ENCODE results near the gene SENP3.

Gene SENP3

DNA sequence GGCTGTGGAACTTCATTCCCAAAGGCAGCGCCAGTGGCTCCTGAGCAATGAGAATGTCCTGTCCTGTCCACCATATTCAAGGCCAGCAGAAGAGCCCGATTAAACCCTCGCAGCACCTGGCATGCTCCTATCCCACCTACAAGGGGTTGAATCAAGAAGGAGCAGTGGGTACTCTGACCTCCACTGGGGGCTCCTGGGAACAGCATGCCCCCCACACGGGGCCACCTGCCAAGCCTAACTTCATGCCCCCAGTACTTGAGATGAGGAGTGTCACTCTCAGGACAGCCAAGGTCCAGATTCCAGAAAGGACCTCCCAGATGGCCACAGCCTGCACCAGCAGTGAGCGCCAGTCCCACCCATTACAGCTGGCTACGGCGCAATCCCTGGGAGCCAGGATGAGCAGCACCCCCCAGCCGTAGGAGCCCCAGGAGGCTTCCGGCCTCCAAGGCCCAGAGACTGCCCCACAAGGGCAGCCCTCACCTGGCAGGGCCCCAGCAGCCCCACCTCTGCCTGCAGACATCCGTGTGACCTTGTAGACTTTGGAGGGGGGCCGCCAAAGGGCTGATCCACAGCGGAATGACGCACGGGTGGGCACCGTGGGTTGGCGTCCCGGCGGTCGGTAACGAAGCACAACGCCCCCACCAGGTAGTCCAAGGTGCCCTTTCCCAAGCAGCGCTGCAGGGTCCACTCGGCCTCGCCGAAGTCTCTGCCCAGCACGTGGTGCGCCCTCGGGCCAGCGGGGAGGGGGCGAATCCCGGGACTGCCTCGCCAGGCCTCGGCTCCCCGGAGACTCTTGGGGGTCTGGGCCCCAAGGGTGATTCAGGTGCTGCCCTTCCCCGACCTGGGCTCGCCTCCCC lies 20.9 kb downstream of the SENP3 start:
- TF ChIP-seq, protein P1, sequence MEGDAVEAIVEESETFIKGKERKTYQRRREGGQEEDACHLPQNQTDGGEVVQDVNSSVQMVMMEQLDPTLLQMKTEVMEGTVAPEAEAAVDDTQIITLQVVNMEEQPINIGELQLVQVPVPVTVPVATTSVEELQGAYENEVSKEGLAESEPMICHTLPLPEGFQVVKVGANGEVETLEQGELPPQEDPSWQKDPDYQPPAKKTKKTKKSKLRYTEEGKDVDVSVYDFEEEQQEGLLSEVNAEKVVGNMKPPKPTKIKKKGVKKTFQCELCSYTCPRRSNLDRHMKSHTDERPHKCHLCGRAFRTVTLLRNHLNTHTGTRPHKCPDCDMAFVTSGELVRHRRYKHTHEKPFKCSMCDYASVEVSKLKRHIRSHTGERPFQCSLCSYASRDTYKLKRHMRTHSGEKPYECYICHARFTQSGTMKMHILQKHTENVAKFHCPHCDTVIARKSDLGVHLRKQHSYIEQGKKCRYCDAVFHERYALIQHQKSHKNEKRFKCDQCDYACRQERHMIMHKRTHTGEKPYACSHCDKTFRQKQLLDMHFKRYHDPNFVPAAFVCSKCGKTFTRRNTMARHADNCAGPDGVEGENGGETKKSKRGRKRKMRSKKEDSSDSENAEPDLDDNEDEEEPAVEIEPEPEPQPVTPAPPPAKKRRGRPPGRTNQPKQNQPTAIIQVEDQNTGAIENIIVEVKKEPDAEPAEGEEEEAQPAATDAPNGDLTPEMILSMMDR (IDR thresholded peaks at IDR 0.05), result no peak
- DNase-seq (ENCODE audit: low spot score), result no peak
- peak overlapping the region; percentile 84 for H3K4me3 ChIP-seq
- peak overlapping the region; percentile 87 to 97 for H3K27ac ChIP-seq

DNA sequence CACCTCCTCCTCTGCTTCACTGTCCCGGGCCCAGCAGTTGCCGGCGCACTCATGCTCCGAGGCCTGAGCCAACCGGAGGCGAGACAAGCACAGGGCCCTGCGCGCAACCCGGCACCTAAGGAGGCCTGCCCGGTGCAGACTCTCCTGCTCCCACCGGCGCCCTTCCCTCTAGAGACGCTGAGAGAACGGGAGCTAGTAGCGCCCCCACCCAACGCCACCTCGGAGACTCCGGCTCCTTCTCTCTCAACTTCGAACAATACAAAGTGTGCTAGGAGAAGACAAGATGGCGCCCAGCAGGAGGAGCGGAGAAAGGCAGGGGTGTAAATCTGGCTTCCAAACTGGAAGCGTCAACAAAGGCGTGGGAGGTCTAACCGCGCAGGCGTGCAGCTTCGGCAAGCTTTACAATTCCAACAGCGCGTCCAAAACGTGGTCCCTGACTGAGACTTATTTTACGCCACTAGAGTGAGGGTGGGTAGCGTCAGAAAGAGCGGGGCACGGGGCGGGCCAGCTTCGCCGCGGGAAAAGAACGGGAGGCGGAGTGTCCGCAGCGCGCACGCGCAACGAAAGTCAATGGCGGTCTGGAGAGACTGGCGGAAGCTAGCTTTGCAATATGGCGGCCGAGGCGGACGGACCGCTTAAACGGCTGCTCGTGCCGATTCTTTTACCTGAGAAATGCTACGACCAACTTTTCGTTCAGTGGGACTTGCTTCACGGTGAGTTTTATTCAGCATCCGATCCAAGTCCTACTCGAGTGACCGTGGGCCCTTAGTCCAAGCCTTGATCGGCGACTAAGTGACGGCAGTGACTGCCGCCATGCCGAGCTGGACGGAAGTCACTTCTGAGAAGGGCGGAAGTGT lies 21.8 kb downstream of the SENP3 start, which contains the start of gene MPDU1:
MPDU1 (plus strand) TSS at position 600 of the 857 bp plus-strand sequence; CDS start at position 611, 11 bp downstream.
- TF ChIP-seq, protein P1 (IDR thresholded peaks at IDR 0.05), result no peak
- H3K4me3 ChIP-seq, result peak within 1 kb of the TSS; percentile 84
- peak within 1 kb of the TSS; percentile 87 to 97 for H3K27ac ChIP-seq
- DNase-seq (ENCODE audit: low spot score), result peak; percentile 98

DNA sequence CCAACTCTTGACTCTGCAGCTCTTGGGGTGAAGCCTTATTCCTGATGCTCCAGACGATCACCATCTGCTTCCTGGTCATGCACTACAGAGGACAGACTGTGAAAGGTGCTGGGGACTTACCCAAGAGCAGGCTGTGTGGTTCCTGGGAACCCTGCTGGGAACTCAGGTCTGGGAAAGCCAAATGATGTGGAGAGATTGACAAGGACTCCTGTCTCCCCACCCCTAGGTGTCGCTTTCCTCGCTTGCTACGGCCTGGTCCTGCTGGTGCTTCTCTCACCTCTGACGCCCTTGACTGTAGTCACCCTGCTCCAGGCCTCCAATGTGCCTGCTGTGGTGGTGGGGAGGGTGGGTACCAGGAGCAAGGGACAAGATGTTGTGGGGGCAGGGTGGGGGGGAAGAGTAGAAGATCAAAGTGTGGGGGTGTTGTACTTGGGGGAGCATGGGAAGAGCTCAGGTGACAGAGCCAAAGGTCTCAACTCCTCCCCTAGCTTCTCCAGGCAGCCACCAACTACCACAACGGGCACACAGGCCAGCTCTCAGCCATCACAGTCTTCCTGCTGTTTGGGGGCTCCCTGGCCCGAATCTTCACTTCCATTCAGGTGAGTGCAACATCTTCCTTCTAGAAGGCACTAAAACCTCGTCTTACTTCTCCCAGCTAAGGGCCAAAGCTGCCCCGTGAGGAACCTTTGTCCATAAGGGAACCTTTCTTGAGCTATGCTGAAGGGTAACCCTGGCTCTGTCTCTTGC lies 25.1 kb downstream of the SENP3 start:
- TF ChIP-seq, protein P1 (IDR thresholded peaks at IDR 0.05), result no peak
- H3K27ac ChIP-seq, result peak overlapping the region in 1 of 2 donors; percentile 55
- H3K4me3 ChIP-seq, result no peak overlapping the region
- DNase-seq (ENCODE audit: low spot score), result no peak

DNA sequence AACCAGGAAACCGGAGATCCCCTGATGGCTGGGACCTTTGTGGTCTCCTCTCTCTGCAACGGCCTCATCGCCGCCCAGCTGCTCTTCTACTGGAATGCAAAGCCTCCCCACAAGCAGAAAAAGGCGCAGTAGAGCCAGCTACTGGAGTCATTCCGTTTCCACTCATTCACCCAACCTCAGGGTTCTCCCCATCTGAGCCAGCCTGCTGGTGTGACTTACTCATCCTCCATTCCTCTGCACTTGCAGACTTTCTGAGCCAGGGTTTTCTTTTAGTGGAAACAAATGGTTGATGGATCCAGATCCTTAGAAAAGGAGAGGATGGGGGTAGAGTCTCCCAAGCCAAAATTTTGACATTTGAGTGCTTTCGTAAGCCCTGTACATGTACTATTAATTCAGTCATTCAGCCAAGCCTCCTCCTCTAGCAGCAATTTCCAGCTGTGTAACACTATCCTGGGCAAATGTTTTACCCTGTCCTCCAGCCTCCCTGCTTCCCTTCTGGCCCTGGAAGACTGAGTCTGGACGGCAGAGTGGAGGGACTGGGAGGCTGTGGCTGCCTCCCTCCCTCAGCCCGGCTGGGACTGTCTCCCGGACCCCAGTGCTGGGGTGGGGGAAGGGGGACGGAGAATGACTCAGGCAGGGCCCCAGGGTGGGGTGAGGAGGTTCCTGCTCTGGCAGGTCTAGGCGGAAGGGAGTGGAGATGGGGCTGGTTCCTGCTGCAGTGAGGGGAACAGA lies 25.9 kb downstream of the SENP3 start:
- DNase-seq (ENCODE audit: low spot score), result no peak
- H3K4me3 ChIP-seq, result no peak overlapping the region
- TF ChIP-seq, protein P1 (IDR thresholded peaks at IDR 0.05), result no peak
- peak overlapping the region in 1 of 2 donors; percentile 74 for H3K27ac ChIP-seq

DNA sequence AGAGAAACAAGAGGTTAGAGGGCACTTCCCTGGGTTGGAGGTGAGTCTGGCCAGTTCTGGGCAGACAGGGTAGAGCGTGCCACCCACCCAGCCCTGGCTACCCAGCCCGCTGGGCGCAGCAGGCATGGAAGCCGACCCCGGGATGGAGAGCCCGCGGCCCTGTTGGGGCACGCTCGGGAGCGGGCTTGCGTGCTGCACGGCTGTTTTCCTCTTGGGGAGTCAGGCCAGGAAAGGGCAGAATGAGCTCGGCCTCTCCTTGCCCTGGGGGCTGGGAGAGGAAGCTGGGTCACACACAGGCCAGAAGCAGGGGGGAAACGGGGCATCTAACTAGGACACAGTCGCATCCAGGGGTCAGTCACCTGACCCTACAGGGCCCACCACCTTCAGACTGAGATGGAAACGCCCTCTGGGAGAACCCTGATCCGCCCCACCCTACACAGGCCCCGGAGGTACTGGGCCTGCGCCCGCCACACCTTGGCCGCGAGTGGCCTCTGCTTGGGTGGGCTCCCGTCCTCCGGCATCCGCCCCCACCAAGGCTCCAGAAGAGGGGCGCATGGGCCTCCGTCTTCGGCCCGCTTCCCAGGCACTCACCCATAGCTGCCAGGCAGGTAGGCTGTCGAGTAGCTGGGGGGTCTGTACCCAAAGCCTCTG lies 27.0 kb downstream of the SENP3 start:
- TF ChIP-seq, protein P1 (IDR thresholded peaks at IDR 0.05), result no peak
- Histone ChIP-seq H3K4me3 (peak overlapping the region; percentile 72), H3K27ac (peak overlapping the region; percentile 4 to 74)
- no peak for DNase-seq (ENCODE audit: low spot score)

Measured in coronary artery (tissue), 2 donors.